SH-SY5Y (cell line): ENCODE measurements around the gene CSMD2.

Experiments used
- GATA2 ChIP-seq: IDR thresholded peaks from 2 replicates; pipeline ENCODE4 v1.6.1; 2011; ENCODE audit warnings: mild to moderate bottlenecking, low read depth, low read length
- GATA3 ChIP-seq: IDR thresholded peaks from 2 replicates; pipeline ENCODE4 v1.6.1; 2011; ENCODE audit warnings: low read depth, mild to moderate bottlenecking, low read length, moderate library complexity

GRCh38 chr1:33560680-33561079 lies 604.4 kb downstream of the CSMD2 start:
- TF ChIP-seq GATA3 (no peak), GATA2 (no peak)
